Activated naive CD8-positive, alpha-beta T cell (primary cell): ENCODE data around the gene OR51B4.
"Not testable (repeated sequence)": the region's sequence is repeated elsewhere in the genome, so short reads cannot be mapped to it uniquely, and the experiment has no call there.

ENCODE experiments used
- H3K27ac Mint-ChIP-seq: one replicate; pipeline ENCODE4 v1.8.0; 2021; ENCODE audit warnings: mixed read lengths
- H3K27me3 Mint-ChIP-seq: one replicate; pipeline ENCODE4 v1.8.0; 2021; ENCODE audit warnings: mixed read lengths
- H3K36me3 Mint-ChIP-seq: one replicate; pipeline ENCODE4 v1.8.0; 2021; ENCODE audit warnings: mixed read lengths
- H3K4me1 Mint-ChIP-seq: one replicate; pipeline ENCODE4 v1.8.0; 2021; ENCODE audit warnings: low read depth, mixed read lengths
- H3K4me3 Mint-ChIP-seq: one replicate; pipeline ENCODE4 v1.8.0; 2021; ENCODE audit warnings: mild to moderate bottlenecking, mixed read lengths
- H3K9me3 Mint-ChIP-seq: one replicate; pipeline ENCODE4 v1.8.0; 2021; ENCODE audit warnings: low read depth, mixed read lengths

The OR51B4 gene

DNA sequence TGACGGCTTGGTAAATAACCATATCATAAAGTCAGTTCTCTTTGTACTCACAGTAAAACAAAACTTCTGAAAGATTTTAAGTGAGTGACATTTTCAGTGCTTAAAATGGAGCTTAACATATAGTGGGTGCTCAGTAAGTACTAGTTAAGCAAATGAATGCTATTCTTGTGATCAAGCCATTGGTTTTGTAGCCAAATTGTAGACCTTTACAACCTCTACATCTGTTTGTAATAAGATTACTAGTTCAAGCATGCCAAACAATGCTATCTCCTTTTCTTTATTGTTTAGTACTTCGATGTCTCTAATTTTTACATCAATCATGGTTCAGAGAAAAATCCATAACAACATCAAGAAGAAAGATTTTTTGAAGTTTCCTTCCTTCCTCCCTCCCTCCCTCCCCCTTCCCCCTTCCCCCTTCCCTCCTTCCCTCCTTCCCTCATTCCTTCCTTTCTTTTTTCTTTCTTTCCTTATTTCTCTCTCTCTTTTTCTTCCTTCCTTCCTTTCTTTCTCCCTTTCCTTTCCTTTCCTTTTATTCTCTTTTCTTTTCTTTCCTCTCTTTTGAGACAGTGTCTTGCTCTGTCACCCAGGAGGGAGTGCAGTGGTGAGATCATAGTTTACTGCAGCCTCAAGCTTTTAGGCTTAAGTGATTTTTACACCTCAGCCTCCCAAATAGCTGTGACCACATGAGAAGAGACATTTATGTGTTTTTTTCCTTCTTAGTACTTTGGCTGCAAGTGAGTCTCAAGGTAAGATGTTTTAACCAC is 5.7 kb upstream of the OR51B4 start:
- H3K4me3 Mint-ChIP-seq, result no peak overlapping the region
- H3K9me3 Mint-ChIP-seq, result no peaks in the 10 kb centered on the region
- no peak overlapping the region for H3K27ac Mint-ChIP-seq
- no peaks in the 10 kb centered on the region for H3K4me1 Mint-ChIP-seq
- no peaks in the 10 kb centered on the region for H3K36me3 Mint-ChIP-seq
- H3K27me3 Mint-ChIP-seq, result peaks cover 3% of the 10 kb centered on the region

DNA sequence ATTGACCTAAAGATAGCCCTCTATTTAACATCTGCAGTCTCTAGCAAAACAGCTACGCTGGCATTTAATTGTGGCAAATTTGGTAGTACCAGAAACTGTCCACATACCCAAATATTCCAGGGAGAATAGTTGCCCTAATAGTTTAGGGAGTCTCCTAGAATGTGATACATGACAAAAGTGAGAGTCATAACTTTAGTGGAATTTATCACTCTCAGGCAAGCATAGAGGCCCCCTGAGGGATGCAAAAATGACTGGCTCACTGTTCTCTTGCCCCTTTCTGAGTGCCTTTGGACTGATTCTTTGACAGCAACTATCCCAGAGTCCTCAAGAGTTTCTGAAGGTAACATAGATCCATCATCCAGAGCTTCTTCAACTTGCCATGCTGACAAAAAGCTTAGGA is 2.3 kb upstream of the OR51B4 start:
- H3K27me3 Mint-ChIP-seq, result peaks cover 2% of the 10 kb centered on the region
- no peaks in the 10 kb centered on the region for H3K36me3 Mint-ChIP-seq
- H3K27ac Mint-ChIP-seq, result no peak overlapping the region
- no peak overlapping the region for H3K4me3 Mint-ChIP-seq
- H3K9me3 Mint-ChIP-seq, result no peaks in the 10 kb centered on the region
- H3K4me1 Mint-ChIP-seq, result no peaks in the 10 kb centered on the region

GRCh38 chr11:5303626-5304025 is 1.9 kb upstream of the OR51B4 start:
- no peak overlapping the region for H3K4me3 Mint-ChIP-seq

GRCh38 chr11:5300251-5300650 is 1.5 kb downstream of the OR51B4 start:
- no peaks in the 10 kb centered on the region for H3K36me3 Mint-ChIP-seq
- peaks cover 2% of the 10 kb centered on the region for H3K27me3 Mint-ChIP-seq
- H3K27ac Mint-ChIP-seq, result no peak overlapping the region
- H3K9me3 Mint-ChIP-seq, result no peaks in the 10 kb centered on the region
- H3K4me1 Mint-ChIP-seq, result no peaks in the 10 kb centered on the region
- no peak overlapping the region for H3K4me3 Mint-ChIP-seq

More at GRCh38 chr11:5303626-5304025, 1.9 kb upstream of the OR51B4 start:
- no peaks in the 10 kb centered on the region for H3K4me1 Mint-ChIP-seq
- H3K27me3 Mint-ChIP-seq, result peaks cover 2% of the 10 kb centered on the region
- no peaks in the 10 kb centered on the region for H3K9me3 Mint-ChIP-seq
- H3K36me3 Mint-ChIP-seq, result no peaks in the 10 kb centered on the region
- no peak overlapping the region for H3K27ac Mint-ChIP-seq

DNA sequence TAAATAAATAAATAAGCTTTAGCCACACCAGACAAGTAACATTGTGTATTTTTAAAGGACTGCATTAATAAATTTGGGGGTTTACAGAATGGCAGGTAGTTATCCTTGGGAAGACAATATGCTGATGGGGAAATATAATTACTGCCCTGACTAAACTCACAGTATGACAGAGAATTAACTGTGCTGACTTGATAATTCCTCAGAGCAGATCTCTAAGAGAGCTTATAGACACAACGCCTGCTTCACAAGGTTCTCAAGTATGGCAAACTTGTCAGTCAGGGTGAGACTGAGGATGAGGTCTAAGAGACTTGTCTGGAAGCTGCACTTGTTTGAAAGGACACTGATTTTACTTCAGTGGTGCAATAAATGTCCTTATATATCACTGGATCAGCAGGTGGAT is 3.3 kb downstream of the OR51B4 start:
- no peak overlapping the region for H3K4me3 Mint-ChIP-seq
- H3K36me3 Mint-ChIP-seq, result no peaks in the 10 kb centered on the region
- no peaks in the 10 kb centered on the region for H3K9me3 Mint-ChIP-seq
- H3K4me1 Mint-ChIP-seq, result no peaks in the 10 kb centered on the region
- H3K27ac Mint-ChIP-seq, result no peak overlapping the region
- H3K27me3 Mint-ChIP-seq, result no peaks in the 10 kb centered on the region

DNA sequence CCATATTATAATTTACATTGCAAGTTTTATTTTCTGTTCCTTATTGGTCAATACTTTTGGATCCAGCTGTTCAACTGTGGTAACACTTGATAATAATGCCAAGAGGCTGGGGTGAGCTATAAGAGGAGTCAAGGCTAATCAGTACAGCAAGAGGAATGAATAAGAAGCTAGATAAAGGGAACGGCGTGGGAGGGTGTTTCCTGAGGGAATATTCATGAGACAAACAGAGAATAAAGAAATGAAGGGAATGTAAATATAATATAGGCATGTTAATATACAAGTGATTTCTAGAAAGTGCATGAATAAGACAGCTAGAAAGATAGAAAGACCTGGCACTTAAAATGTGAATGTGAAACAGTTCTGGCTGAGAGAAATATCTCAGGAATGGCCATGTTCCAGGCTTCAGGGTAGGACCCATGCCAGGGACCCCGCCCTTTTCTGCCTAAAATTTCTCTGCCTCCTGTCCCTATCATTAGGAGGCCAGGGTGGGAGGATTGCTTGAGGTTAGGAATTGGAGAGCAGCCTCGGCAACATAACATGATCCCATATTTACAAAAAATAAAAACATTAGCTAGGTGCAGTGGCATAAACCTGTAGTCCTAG is 3.9 kb downstream of the OR51B4 start:
- Mint-ChIP-seq H3K27me3 (no peaks in the 10 kb centered on the region), H3K27ac (no peak overlapping the region), H3K4me1 (no peaks in the 10 kb centered on the region), H3K36me3 (no peaks in the 10 kb centered on the region), H3K4me3 (no peak overlapping the region), H3K9me3 (no peaks in the 10 kb centered on the region)

DNA sequence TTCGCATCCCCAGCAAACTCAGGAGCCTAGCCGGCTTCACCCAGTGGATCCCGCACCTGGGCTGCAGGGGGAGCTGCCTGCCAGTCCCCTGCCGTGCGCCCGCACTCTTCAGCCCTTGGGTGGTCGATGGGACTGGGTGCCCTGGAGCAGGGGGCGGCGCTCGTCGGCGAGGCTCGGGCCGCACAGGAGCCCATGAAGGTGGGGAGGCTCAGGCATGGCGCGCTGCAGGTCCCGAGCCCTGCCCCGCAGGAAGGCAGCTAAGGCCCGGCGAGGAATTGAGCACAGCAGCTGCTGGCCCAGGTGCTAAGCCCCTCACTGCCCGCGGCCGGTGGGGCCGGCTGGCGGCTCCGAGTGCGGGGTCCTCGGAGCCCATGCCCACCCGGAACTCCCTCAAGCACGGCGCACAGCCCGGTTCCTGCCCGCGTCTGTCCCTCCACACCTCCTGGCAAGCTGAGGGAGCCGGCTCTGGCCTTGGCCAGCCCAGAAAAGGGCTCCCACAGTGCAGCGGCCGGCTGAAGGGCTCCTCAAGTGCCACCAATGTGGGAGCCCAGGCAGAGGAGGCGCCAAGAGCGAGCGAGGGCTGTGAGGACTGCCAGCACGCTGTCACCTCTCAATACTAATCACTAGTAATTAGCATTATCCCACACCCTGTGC is 7.3 kb downstream of the OR51B4 start:
- H3K4me1 Mint-ChIP-seq, H3K4me3 Mint-ChIP-seq, H3K27ac Mint-ChIP-seq, H3K27me3 Mint-ChIP-seq, H3K9me3 Mint-ChIP-seq, H3K36me3 Mint-ChIP-seq: not testable (repeated sequence)

- no peak overlapping the region for H3K4me3 Mint-ChIP-seq
- no peak overlapping the region for H3K27ac Mint-ChIP-seq
- no peaks in the 10 kb centered on the region for H3K36me3 Mint-ChIP-seq
Observed at GRCh38 chr11:5293028-5293427, 8.7 kb downstream of the OR51B4 start.

DNA sequence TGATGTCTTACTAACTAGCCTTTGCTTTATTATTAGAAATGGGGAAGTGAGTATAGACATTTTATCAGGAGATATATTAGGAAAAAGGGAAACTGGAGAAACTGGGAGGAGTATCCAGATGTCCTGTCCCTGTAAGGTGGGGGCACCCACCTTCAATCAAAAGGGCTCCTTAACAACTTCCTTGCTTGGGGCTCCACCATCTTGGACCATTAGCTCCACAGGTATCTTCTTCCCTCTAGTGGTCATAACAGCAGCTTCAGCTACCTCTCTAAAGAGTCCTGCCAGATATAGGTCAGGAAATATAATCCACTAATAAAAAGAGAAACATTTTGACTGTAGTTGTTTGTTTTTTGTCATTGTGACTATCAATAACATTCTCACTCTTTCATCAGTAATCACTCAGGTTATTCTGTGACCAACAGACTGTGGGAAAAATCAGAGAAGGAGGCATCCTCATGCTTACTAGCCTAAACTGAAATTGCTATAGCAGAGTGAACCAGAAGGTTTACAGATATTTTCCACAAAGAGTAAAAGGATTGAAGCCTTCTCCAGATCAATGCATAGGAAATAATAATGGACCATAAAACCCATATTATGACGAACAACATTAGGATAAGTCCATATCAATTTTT is 10.4 kb downstream of the OR51B4 start:
- Mint-ChIP-seq H3K36me3 (no peaks in the 10 kb centered on the region), H3K9me3 (no peaks in the 10 kb centered on the region), H3K27me3 (no peaks in the 10 kb centered on the region), H3K27ac (no peak overlapping the region), H3K4me3 (no peak overlapping the region), H3K4me1 (no peaks in the 10 kb centered on the region)

More at GRCh38 chr11:5293028-5293427, 8.7 kb downstream of the OR51B4 start:
- H3K4me1 Mint-ChIP-seq, result no peaks in the 10 kb centered on the region
- no peaks in the 10 kb centered on the region for H3K9me3 Mint-ChIP-seq
- no peaks in the 10 kb centered on the region for H3K27me3 Mint-ChIP-seq

DNA sequence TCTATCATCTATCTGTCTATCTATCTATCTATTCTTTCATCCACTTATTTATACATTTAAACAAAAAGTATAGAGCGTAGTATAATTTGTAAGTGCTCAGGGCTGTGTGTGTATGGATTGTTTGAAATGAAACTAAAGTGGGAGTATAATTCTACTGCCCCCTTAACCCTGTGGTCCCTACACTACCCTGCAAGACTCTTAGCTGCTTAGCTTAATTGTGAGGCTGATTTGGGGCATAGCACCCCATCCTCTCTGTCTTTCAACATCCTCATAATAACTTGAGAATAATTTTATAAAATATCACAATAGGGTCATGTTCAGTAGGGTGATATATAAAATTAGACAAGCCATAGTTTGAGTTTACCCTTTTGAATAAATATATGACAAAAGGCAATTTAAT is 11.6 kb downstream of the OR51B4 start:
- Mint-ChIP-seq H3K27me3 (no peaks in the 10 kb centered on the region), H3K36me3 (no peaks in the 10 kb centered on the region), H3K4me3 (no peak overlapping the region), H3K27ac (no peak overlapping the region), H3K4me1 (no peaks in the 10 kb centered on the region), H3K9me3 (no peaks in the 10 kb centered on the region)

- Mint-ChIP-seq H3K27me3 (no peaks in the 10 kb centered on the region), H3K9me3 (no peaks in the 10 kb centered on the region), H3K36me3 (no peaks in the 10 kb centered on the region), H3K4me1 (no peaks in the 10 kb centered on the region), H3K27ac (no peak overlapping the region), H3K4me3 (no peak overlapping the region)
Observed at GRCh38 chr11:5289696-5290095, 12.1 kb downstream of the OR51B4 start.

DNA sequence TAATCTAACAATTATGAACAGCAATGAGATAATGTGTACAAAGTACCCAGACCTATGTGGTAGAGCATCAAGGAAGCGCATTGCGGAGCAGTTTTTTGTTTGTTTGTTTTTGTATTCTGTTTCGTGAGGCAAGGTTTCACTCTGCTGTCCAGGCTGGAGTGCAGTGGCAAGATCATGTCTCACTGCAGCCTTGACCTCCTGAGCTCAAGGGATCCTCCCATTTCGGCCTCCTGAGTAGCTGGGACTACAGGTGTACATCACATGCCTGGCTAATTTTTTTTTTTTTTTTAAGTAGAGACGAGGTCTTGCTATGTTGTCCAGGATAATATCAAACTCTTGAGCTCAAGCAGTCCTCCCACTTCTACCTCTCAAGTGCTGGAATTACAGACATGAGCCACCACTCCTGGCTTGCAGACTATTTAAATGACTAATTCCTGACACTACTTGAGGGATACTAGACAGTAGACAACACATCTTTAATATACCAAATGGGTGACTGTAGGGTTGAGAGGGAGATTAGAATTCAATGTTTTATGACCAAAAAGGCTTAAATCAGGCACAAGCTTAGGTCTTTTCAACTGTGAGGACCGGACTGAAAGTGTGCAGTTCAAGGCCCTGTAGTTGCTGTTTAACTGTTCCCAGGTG is 12.7 kb downstream of the OR51B4 start:
- Mint-ChIP-seq H3K4me3 (no peak overlapping the region), H3K9me3 (no peaks in the 10 kb centered on the region), H3K27me3 (no peaks in the 10 kb centered on the region), H3K36me3 (no peaks in the 10 kb centered on the region), H3K4me1 (no peaks in the 10 kb centered on the region), H3K27ac (no peak overlapping the region)

DNA sequence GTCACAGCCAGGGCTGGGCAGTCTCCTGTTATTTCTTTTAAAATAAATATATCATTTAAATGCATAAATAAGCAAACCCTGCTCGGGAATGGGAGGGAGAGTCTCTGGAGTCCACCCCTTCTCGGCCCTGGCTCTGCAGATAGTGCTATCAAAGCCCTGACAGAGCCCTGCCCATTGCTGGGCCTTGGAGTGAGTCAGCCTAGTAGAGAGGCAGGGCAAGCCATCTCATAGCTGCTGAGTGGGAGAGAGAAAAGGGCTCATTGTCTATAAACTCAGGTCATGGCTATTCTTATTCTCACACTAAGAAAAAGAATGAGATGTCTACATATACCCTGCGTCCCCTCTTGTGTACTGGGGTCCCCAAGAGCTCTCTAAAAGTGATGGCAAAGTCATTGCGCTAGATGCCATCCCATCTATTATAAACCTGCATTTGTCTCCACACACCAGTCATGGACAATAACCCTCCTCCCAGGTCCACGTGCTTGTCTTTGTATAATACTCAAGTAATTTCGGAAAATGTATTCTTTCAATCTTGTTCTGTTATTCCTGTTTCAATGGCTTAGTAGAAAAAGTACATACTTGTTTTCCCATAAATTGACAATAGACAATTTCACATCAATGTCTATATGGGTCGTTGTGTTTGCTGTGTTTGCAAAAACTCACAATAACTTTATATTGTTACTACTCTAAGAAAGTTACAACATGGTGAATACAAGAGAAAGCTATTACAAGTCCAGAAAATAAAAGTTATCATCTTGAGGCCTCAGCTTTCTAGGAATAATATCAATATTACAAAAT is 13.4 kb downstream of the OR51B4 start:
- H3K36me3 Mint-ChIP-seq, result no peaks in the 10 kb centered on the region
- no peak overlapping the region for H3K27ac Mint-ChIP-seq
- H3K4me1 Mint-ChIP-seq, result no peaks in the 10 kb centered on the region
- no peaks in the 10 kb centered on the region for H3K27me3 Mint-ChIP-seq
- H3K4me3 Mint-ChIP-seq, result no peak overlapping the region
- no peaks in the 10 kb centered on the region for H3K9me3 Mint-ChIP-seq

DNA sequence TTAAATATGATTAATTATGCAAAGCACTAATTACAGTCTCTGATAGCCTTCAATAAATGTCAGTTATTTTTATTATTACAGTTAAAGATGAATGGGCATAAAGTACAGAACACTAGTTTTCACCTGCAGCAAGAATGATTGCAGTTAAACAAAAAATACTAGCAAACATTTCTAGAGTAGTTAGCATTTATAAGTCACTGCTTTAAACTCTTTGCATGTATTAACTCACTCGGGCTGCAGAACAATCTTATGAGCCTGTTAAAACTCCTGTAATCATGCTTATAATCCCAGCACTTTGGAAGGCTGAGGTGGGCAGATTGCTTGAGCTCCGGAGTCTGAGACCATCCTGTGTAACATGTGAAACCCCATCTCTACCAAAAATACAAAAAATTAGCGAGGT is 14.8 kb downstream of the OR51B4 start:
- H3K27me3 Mint-ChIP-seq, result no peaks in the 10 kb centered on the region
- no peaks in the 10 kb centered on the region for H3K9me3 Mint-ChIP-seq
- H3K36me3 Mint-ChIP-seq, result no peaks in the 10 kb centered on the region
- H3K4me3 Mint-ChIP-seq, result no peak overlapping the region
- H3K27ac Mint-ChIP-seq, result no peak overlapping the region
- H3K4me1 Mint-ChIP-seq, result no peaks in the 10 kb centered on the region
